22Rv1 (cell line): ENCODE data around the gene TMEM259.

ENCODE experiments used
- ZFX ChIP-seq: fragments of 450-650 bp; IDR thresholded peaks from 2 replicates; pipeline ENCODE4 v1.6.1; 2017; ENCODE audit warnings: antibody characterized with exemption, borderline replicate concordance
- TF ChIP-seq, protein P1 (sequence below): fragments of 450-650 bp; IDR thresholded peaks from 2 replicates; pipeline ENCODE4 v1.5.1; 2017; ENCODE audit warnings: mild to moderate bottlenecking

GRCh38 chr19:1068009-1069001, 47.4 kb upstream of the TMEM259 start:
- TF ChIP-seq, protein P1, sequence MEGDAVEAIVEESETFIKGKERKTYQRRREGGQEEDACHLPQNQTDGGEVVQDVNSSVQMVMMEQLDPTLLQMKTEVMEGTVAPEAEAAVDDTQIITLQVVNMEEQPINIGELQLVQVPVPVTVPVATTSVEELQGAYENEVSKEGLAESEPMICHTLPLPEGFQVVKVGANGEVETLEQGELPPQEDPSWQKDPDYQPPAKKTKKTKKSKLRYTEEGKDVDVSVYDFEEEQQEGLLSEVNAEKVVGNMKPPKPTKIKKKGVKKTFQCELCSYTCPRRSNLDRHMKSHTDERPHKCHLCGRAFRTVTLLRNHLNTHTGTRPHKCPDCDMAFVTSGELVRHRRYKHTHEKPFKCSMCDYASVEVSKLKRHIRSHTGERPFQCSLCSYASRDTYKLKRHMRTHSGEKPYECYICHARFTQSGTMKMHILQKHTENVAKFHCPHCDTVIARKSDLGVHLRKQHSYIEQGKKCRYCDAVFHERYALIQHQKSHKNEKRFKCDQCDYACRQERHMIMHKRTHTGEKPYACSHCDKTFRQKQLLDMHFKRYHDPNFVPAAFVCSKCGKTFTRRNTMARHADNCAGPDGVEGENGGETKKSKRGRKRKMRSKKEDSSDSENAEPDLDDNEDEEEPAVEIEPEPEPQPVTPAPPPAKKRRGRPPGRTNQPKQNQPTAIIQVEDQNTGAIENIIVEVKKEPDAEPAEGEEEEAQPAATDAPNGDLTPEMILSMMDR, result no peak
- TF ChIP-seq ZFX, result no peak
